DMS114 treated with DMSO at 0.1 percent for 48 hours (cell line): Measurements from ENCODE around the gene DENND6A.
"Not testable (repeated sequence)": the region's sequence is repeated elsewhere in the genome, so short reads cannot be mapped to it uniquely, and the experiment has no call there.

Experiments used
- DNase-seq: peaks from one replicate; lab custom pipeline; 2025; ENCODE audit not compliant: unreplicated experiment; lab: John Stamatoyannopoulos, UW

The DENND6A gene, protein sequence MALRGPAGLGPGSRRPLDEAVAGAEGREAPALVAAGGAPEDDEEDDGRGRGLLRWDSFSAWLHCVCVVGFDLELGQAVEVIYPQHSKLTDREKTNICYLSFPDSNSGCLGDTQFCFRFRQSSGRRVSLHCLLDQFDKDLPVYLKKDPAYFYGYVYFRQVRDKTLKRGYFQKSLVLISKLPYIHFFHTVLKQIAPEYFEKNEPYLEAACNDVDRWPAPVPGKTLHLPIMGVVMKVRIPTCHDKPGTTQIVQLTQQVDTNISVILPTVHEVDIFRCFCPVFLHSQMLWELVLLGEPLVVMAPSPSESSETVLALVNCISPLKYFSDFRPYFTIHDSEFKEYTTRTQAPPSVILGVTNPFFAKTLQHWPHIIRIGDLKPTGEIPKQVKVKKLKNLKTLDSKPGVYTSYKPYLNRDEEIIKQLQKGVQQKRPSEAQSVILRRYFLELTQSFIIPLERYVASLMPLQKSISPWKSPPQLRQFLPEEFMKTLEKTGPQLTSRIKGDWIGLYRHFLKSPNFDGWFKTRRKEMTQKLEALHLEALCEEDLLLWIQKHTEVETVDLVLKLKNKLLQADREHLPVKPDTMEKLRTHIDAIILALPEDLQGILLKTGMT

DNA sequence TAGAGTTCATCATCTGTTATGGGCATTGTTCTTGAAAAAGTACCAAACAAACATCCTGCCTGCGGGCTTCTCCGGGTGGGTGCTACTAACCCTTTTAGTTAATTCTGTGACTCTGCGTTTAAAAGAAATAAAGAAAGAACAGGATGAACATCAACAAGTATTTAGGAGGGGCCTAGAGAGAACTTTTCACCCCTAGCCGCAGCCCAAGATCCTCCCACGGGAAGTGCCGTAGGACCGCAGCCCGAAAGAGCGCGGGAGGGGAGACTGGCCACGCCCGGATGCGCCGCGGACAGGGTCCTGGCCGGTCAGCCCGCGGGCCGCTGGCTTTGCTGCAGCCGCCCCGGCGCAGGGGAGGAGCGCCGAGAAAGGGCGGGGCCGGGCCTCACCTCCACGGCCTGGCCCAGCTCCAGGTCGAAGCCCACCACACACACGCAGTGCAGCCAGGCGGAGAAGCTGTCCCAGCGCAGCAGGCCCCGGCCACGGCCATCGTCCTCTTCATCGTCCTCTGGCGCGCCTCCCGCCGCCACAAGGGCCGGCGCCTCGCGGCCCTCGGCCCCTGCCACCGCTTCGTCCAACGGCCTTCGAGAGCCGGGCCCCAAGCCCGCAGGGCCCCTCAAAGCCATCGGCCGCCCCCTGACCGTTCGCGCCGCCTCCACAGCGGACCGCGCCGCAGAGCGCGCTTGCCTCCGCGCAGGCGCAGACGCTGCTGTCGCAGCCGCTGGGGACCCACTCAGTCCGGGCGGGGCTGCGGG, at the start of gene DENND6A:
Gene DENND6A, minus strand, starts transcription at position 682 of the 752 bp plus-strand sequence. Its CDS starts 59 bp downstream, at position 623.
- DNase-seq: peak; percentile 77

- DNase-seq: no peak
Observed at GRCh38 chr3:57740027-57740426, 47.1 kb upstream of the DENND6A start.

DNA sequence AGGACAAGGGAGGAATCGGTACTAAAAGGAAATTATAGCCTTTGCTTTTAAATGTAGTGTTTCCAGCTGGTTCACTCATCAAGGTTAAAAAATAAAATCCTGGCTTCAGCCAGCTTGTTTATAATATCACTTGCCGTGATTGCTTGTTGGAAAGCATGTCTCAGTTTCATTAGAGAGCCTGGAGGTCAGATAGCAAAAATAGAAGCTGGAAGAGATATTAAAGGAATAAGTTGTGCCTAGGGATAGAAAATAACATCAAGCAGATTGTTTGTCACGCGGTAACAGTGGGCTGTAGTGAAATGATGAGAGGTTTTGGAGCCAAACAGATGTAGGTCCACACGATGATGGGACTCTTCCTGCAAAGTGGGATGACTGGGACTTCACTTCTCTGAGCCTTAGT, 45.5 kb upstream of the DENND6A start:
- DNase-seq: no peak

DNA sequence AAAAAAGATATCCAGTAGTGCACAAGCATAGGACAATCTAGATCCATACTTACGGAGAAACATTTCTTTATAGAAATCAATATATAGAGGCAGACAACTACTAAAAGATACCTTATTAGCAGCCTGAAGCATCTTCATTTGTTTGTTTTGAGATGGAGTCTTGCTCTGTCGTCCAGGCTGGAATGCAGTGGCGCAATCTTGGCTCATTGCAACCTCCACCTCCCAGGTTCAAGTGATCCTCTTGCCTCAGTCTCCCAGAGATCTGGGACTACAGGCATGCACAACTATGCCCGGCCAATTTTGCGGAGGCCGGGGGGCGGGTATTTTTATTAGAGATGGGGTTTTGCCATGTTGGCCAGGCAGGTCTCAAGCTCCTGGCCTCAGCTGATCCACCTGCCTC, 45.0 kb upstream of the DENND6A start:
- no peak for DNase-seq

DNA sequence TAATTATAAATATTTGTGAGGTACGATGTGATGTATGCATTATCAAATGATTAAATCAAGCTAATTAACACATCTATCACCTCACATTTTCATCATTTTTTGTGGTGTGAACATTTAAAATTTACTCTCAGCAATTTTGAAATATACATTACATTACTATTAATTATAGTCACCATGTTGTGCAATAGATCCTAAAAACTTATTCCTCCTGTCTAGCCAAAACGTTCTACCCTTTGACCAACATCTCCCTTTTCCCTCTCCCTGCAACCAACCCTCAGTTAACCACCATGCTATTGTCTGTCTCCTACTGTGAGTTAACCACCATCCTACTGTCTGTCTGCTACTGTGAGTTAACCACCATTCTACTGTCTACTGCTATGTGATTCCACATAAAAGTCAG, 42.5 kb upstream of the DENND6A start:
- DNase-seq: no peak

DNA sequence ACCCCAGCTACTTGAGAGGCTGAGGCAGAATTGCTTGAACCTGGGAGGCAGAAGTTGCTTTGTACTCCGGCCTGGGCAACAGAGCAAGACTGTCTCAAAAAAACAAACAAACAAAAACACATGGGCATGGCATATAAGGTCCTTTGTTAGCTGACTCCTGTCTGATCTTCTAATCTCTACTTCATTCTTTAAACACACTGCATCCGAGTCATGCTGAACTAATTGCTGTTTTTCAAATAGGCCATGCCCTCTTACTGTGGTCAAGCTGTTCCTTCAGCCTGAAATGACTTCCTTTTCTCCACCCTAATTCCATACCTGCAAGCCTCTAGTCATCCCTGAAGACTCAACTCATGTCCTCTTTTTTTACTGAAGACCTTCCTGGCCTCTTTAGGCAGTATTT, 40.9 kb upstream of the DENND6A start:
- no peak for DNase-seq

DNA sequence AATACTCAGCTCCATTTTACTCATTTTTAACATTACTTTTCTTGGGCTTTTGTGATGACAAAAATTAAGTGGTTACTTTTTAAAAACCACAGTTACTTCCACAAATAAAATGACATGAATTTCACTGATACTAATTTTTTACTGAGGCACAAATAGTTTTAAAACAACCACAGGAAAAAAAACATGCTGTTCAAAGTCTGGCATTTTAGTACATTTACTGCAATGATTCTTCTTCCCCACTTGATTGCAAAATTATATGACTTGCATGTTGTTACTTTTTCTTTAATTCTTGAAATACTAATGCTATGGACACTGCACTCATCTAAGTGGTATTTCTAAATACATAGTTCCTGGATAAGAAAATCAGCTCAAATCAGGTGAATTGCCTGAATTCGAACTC, 38.4 kb upstream of the DENND6A start:
- no peak for DNase-seq

DNA sequence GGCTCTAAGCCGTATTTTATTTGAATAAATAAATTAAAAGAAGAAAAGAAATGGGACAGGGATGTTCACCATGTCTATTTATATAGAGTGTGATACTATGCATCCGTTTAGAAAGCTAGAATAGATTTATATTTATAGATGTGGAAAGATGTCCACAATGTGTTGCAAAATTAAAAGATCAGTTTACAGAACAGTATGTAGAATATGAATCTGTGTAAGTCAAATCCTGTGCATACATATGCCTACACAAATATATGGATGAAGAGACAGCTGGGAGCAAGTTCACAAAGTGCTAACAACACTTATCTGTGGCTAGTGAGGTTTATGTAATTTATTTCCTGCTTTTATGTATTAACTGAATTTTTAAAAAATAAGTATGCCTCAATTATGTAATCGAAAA, 37.8 kb upstream of the DENND6A start:
- DNase-seq: no peak

- no peak for DNase-seq
Observed at GRCh38 chr3:57729334-57730045, 36.6 kb upstream of the DENND6A start.

GRCh38 chr3:57727106-57727505, 34.2 kb upstream of the DENND6A start:
- DNase-seq: no peak

DNA sequence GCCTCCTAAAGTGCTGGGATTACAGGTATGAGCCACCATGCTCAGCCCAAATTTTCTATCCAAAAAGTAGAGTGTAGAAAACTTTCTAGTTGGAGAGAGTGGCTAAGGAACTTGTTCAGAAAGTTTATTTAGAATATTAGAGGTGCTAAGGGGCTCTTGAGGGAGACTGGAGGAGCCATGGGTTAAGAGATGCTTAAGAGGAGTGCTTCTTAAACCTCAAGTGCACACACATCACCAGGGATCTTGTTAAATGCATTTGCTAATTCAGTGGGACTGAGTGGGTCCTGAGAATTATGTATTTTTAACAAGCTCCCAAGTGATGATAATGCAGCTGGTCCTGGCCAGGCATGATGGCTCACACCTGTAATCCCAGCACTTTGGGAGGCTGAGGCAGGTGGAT, 33.5 kb upstream of the DENND6A start:
- no peak for DNase-seq

DNA sequence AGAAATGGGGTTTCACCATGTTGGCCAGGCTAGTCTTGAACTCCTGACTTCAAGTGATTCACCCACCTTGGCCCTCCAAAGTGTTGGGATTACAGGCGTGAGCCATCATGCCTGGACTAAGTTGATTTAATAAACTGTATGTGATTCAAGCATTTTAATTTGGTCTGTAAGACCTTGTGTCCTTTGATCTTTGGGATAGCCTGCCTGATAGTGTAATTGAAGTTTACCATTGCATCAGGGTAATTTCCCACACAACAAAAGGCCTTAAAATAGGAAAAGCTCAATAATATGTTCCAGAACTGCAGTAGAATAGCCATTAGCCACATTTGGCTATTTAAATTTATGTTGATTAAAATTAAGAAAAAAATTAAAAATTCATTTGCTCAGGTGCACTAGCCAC, 25.2 kb upstream of the DENND6A start:
- DNase-seq: no peak

DNA sequence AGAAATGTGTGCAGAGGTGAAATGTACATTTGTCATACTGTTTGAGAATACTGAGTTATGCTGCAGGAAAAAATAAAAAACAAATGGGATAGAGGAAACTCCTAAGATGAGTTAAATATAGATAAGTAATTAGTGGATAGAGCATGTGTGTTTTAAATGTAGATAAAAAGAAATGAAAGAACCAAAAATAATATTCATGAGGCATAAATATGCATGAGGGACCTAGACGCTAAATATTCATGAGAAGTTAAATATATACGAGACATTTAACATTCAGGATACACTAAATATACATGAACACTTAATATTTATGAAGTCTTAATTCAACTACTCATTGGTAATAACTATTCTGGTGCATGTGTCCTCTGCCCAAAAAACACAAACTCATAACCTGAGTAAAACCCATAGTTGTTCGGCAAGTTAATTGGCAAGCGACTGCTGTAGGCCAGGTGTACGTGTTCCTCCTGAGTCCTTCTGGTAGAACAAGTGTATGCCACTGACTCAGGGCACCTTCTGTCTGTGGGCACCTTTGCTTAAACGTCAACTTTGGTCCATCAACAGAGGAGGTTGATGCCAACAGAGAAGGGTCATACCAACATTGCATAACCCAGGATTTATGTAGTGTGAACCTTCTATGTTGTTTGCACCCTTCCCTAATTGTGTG, 24.5 kb upstream of the DENND6A start:
- DNase-seq: no peak

- no peak for DNase-seq
Observed at GRCh38 chr3:57715686-57716085, 22.8 kb upstream of the DENND6A start.

GRCh38 chr3:57709559-57709958, 16.7 kb upstream of the DENND6A start:
- no peak for DNase-seq

GRCh38 chr3:57709031-57709430, 16.2 kb upstream of the DENND6A start:
- DNase-seq: no peak

- no peak for DNase-seq
Observed at GRCh38 chr3:57706462-57706861, 13.6 kb upstream of the DENND6A start.

DNA sequence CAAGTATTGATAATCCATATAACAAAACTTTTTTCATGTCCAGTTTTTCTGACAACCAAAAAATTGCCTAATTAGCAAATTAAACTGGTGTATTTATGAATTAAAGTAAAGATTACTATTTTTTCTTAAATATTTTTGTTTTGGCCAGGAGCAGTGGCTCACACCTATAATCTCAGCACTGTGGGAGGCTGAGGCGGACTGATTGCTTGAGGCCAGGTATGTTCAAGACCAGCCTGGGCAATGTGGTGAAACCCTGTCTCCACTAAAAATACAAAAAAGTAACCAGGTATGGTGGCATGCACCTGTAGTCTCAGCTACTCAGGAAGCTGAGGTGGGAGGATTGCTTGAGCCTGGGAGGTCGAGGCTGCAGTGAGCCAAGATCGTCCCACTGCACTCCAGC, 12.5 kb upstream of the DENND6A start:
- not testable (repeated sequence) for DNase-seq

- no peak for DNase-seq
Observed at GRCh38 chr3:57701781-57702180, 8.9 kb upstream of the DENND6A start.

- DNase-seq: no peak
Observed at GRCh38 chr3:57700737-57701136, 7.9 kb upstream of the DENND6A start.

DNA sequence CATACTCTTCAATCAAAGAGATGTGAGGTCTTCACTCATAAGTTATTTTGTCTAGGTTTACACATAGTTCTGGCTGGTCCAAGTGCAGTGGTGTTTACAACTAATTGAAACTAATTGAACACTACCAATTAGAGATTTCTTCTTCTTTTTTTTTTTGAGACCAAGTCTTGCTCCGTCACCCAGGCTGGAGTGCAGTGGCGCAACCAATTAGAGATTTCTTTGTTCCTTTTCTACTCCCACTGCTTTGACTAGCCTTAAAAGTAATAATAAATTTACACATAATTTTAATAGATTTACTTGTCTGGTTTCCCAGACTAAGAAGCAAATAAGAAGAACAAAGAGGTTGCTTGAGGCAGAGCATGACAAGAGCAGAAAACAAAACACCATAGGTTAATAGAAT, 6.7 kb upstream of the DENND6A start:
- no peak for DNase-seq
